IPS-NIHi7 (cell line): Measurements from ENCODE around the gene BLZF1.
"Not testable (repeated sequence)": the region's sequence is repeated elsewhere in the genome, so short reads cannot be mapped to it uniquely, and the experiment has no call there.

Experiments
- DNase-seq: peaks from one replicate; pipeline ENCODE4 v3.0.0; 2012; ENCODE audit warnings: mixed read lengths; ENCODE audit errors: extremely low spot score

BLZF1 gene

DNA sequence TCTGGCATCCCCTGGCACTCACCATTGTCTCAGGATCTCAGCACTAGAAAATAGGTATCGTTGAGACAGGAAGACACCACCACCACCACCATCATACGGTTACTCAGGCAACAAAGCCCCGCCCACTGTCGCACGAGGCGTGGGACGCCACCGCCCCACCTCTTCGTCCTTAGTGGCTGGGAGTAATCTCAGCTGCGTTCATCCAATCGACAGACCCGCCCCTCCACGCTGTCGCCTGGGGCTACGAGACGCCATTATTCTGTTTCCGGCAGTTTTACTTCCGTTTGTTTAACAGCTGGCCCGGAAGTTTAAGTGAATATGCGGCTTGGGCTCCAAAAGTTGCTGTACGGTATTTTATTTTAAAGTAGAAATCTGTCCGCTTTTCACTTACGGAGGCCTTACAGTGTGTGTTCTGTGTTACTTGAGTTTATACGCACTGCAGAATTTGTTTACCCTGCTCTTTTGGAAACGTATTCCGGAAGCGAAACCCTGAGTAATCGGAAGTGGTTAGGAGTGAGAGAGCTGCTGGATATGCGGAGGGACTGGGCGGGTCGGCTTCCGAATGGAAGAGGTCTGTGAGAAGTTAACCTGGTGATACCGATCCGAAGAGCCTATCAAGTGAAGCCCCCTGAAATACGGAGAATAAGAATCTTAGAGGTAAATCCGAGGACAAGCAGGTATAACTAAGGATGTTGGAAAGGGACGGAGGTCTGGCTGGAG, at the start of gene BLZF1, which contains the start of gene NME7:
Gene BLZF1 (plus strand): TSS at position 510 of the 720 bp plus-strand sequence. CDS start 1,328 bp downstream, outside the sequence.
Gene NME7 (minus strand): TSS at position 112 of the 720 bp plus-strand sequence. CDS start 87 bp downstream, at position 25.
- DNase-seq = peak; percentile 95

- no peak for DNase-seq
These were observed 49.3 kb upstream of the BLZF1 start for GRCh38 chr1:169318536-169319244.

GRCh38 chr1:169321539-169321938, 46.5 kb upstream of the BLZF1 start:
- DNase-seq = no peak

- DNase-seq = no peak
These were observed 45.9 kb upstream of the BLZF1 start for GRCh38 chr1:169322138-169322537.

DNA sequence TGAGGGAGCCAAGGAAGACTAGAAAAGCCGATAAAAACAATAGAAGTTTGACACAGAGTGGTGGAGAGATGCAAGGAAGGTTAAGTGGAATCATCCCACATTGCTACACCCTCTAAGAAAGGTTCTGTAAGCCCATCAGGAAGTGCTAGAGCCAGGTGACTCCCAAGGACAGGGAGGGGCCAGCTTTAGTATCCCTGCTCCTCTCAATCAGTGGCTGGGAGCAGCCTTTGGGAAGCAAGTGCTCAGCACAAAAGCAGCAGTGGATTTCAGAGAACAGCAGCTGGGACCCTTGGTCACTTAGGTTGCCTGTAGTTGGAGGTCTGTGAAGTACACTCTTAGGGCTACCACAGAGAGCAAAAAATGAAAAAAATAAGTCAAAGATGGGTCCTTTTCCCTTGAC, 42.9 kb upstream of the BLZF1 start:
- peak; percentile 56 for DNase-seq

DNA sequence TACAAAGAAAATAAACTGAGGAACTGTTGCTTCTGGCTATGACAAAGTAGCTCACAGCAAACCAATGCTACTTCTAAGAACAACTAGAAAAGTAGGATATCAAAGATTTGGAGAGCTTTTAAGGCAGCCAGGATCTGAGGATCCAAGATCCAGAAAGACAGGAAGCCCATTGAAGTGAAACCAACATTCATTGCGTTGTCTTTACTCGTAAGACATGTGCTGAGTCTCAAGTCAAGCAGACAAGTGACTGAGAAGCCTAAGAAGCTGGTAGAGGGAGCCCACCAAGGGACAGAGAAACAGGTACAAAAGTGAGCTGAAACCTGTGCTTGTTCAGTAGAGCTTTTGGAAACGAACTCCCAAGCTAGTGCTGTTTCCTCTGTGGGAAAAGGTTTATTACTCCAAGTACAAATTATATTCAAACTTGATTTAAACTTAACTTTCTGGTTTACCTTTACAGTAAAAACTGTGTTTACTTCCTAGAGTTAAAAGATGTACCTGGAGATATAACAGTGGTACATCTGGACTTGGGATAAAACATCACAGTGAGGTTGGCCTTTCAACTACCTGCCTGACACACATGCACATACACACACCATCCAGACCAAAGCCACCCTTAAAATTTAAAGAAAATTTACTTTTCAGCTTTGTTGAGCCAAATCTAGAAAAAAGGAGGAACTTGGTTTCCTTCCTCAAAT, 41.6 kb upstream of the BLZF1 start:
- DNase-seq = no peak

GRCh38 chr1:169326956-169327268, 41.1 kb upstream of the BLZF1 start:
- no peak for DNase-seq

DNA sequence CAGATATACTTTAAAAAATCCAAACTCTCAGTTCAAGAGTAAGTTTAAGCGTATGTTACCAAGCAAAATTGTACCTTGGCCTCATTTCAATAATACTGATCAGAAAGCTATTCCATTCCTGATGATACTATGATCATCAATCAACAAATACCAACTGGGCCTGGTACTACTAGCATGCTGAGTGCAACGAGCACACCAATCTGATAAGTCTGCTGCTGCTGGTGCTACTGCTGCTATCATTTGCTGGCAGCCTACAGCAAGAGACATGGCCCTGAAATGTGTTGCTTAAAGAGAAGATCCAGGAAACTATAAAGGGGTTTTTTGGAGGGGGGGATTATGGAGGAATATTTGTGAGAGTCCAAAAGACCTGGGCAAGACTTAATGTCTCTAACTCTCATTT, 40.1 kb upstream of the BLZF1 start:
- no peak for DNase-seq

DNA sequence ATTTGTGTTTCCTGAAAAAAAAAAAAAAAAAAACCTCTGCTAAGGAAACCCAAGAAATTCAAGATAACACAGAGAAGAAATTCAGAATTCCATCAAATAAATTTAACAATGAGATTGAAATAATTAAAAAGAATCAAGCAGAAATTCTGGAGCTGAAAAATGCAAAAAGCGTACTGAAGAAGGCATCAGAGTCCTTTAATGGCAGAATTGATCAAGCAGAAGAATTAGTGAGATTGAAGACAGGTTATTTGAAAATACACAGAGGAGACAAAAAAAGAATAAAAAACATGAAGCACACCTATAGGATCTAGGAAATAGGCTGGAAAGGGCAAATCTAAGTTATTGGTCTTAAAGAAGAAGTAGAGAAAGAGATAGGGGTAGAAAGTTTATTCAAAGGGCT, 38.6 kb upstream of the BLZF1 start:
- no peak for DNase-seq

GRCh38 chr1:169330927-169331326, 37.1 kb upstream of the BLZF1 start:
- no peak for DNase-seq

GRCh38 chr1:169334727-169335126, 33.3 kb upstream of the BLZF1 start:
- not testable (repeated sequence) for DNase-seq

- not testable (repeated sequence) for DNase-seq
These were observed 30.9 kb upstream of the BLZF1 start for GRCh38 chr1:169336947-169337715.

GRCh38 chr1:169338617-169339016, 29.4 kb upstream of the BLZF1 start:
- DNase-seq = no peak

GRCh38 chr1:169339773-169340172, 28.2 kb upstream of the BLZF1 start:
- DNase-seq = no peak

DNA sequence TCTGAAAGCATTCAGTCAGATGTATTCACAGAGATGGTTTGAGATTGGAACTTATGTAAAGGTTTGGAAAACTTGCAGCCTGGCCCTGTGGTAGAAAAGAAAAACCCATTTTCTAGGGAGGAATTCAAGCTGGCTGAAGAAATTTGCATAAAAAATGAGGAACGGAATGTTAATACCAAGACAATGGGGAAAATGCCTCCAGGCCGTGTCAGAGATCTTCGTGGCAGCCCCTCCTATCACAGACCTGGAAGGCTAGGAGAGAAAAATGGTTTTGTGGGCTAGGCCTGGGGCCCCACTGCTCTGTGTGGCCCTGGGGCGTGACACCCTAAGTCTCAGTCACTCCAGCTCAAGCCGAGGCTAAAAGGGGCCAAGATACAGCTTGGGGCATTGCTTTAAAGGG, 27.1 kb upstream of the BLZF1 start:
- DNase-seq = no peak

GRCh38 chr1:169342096-169342495, 25.9 kb upstream of the BLZF1 start:
- not testable (repeated sequence) for DNase-seq

DNA sequence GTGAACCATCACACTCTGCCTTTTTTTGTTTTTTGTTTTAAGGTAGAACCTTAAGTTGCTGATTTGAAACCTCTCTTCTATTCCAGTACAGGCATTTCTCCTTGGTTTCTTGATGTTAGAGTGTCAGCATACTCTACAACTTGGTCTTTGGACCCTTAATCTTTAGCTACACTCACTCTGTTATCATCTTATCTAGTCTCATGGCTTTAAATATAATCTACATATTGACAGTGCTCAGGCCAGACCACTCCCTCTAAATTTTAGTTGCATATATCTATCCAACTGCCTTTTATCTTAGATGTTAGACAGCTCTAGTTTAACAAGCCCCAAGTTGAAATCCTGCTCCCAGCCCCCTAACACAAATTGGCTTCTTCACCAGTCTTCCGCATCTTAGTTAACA, 22.5 kb upstream of the BLZF1 start:
- no peak for DNase-seq

DNA sequence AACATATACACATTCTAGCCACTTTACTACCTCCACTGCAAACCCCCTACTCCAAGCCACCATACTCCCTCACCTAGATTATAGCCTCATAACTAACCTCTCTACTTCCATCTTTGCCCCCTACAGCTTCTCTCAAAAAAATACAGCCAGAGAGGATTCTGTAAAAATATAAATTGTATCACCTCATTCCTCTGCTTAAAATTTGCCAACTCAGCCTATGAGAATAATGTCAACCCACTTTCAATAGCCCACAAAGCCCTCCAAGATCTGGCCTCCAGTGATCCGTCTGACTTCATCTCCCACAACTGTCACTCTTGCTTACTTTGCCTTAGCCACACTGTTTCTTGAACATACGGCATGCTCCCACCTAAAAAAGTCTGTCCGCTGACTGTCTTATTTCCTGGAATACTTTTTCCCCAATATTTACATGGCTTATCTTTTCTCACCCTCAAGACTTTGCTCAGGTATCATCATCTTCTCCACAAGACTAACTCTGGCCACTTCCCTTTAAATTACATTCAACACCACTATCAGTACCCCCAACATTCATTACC, 21.9 kb upstream of the BLZF1 start:
- no peak for DNase-seq

GRCh38 chr1:169347688-169348382, 20.2 kb upstream of the BLZF1 start:
- no peak for DNase-seq

DNA sequence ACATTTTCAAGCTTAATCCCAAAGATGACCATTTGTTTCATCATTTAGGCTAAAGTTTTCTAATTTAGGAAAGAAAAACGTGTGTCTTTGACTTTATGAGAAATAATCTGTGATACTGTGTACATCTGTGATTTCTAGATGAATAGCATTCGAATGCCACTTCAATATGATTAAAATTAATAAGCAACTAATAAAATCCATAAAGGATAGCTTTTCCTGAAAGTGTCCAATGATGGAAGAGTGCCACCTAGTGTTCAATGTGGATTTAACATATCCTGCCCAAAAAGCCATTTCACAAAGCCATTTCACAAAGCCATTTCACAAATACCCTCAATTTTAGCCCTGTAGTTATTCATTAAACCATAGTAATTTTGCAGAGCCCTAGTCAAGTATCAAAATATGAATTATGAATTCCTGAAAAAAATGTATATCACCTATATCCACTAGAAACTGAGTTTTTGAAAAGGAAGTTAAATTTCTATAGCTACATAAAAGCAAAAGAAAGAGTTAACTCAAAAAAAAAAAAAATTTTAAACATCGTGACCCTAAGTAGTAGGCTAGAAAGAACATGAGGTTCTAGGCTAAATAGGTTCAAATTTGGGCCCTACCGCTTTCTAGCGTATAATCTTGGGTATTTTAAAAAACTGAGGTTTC, 19.5 kb upstream of the BLZF1 start:
- peak; percentile 16 for DNase-seq
